ENCODE measurements around the gene FAM241A. TPM values are rescaled to one million over a fixed set of nuclear protein-coding genes. Genes with fewer than 3 reads are reported as not detected.
"Not testable (repeated sequence)": the region's sequence is repeated elsewhere in the genome, so short reads cannot be mapped to it uniquely, and the experiment has no call there.

The FAM241A gene
- total RNA-seq, 1 donor from 2014 or later, result 5.0 TPM

DNA sequence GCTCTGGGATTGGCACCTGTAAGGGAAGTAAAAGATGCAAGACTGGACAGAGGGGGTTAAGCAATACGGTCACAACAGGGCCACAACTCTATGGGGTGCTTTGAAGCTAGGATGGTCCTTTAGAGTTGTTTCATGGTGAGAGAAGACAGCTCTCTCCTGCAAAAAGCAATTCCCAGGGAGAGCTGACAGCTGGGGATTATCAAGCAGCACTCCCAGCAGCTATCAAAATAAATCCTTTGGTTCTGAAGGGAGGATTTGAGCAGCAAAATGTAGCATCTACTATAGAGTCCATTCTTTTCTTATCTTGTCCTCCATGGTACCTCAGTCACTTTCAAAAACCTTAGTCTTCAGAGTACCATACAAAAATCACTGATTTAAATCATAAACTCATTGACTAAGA is 51.2 kb downstream of the FAM241A start:
- Histone ChIP-seq H3K27me3 (ENCODE audit: low read depth) (no peaks in the 10 kb centered on the region), H3K4me1 (no peaks in the 10 kb centered on the region), H3K9me3 (no peaks in the 10 kb centered on the region), H3K27ac (no peak overlapping the region), H3K4me3 (no peak overlapping the region), H3K36me3 (no peaks in the 10 kb centered on the region)
- TF ChIP-seq, protein P1, sequence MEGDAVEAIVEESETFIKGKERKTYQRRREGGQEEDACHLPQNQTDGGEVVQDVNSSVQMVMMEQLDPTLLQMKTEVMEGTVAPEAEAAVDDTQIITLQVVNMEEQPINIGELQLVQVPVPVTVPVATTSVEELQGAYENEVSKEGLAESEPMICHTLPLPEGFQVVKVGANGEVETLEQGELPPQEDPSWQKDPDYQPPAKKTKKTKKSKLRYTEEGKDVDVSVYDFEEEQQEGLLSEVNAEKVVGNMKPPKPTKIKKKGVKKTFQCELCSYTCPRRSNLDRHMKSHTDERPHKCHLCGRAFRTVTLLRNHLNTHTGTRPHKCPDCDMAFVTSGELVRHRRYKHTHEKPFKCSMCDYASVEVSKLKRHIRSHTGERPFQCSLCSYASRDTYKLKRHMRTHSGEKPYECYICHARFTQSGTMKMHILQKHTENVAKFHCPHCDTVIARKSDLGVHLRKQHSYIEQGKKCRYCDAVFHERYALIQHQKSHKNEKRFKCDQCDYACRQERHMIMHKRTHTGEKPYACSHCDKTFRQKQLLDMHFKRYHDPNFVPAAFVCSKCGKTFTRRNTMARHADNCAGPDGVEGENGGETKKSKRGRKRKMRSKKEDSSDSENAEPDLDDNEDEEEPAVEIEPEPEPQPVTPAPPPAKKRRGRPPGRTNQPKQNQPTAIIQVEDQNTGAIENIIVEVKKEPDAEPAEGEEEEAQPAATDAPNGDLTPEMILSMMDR (IDR thresholded peaks at IDR 0.05), result no peak
- DNase-seq (no peak), ATAC-seq (no peak)
- intact Hi-C loops (cut with DNase I), result no loop called here

DNA sequence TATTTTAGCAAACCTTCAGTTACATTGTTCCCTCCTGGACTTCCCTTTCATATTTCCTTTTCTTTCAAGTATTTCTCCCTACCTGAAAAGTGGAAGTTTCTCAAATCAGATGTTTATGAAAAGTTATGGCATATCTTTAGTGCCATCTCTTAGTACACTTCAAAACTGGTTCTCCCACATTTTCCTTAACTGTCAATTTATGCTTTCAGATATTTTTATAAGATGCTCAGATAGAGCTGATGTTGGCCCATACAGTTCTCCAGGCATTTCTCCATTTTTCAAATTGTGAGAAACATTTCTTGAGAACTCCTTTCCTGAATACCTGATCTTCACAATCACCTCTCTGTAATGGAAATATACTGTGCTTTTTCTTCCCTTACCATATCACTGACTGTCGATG is 53.8 kb downstream of the FAM241A start:
- TF ChIP-seq, protein P1 (IDR thresholded peaks at IDR 0.05), result no peak
- ATAC-seq, result no peak
- intact Hi-C loops (cut with DNase I), result no loop called here

DNA sequence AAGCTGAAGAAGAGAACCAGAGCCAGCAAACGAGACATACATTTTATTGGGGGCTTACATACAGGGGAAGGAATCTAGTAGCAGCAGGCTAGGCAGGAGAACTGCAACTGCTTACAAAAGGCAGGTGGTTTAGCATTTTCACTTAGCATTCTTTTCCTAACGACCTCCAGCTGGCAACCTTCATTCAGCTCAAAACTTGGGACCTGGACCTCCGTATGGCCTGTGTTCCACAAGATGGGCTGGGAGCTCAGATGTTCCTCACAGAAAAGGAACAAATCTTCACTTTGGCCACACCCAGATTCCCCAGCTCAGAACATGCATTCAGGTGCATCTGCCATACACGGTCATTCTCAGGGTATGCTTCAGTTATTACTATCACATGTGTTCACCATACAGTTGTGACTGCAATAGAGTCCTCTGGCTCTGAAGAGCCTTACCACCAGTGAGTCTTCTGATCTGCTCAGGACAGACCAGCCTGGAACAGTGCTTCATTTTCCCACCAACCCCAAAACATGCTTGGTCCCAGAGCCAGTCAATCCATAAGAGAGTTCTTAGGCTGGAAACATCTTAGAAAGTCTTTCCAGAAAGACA is 56.8 kb downstream of the FAM241A start:
- Histone ChIP-seq H3K4me3 (no peak overlapping the region), H3K4me1 (no peaks in the 10 kb centered on the region), H3K27ac (no peak overlapping the region), H3K27me3 (ENCODE audit: low read depth) (no peaks in the 10 kb centered on the region), H3K9me3 (no peaks in the 10 kb centered on the region), H3K36me3 (no peaks in the 10 kb centered on the region)
- intact Hi-C loops (cut with DNase I), result no loop called here
- DNase-seq (no peak), ATAC-seq (no peak)
- TF ChIP-seq, protein P1 (IDR thresholded peaks at IDR 0.05), result no peak

More for the DNA sequence above, 53.8 kb downstream of the FAM241A start:
- no peaks in the 10 kb centered on the region for H3K4me1 ChIP-seq
- H3K9me3 ChIP-seq, result no peaks in the 10 kb centered on the region
- no peak overlapping the region for H3K27ac ChIP-seq
- no peak for DNase-seq
- no peak overlapping the region for H3K4me3 ChIP-seq
- no peaks in the 10 kb centered on the region for H3K36me3 ChIP-seq
- H3K27me3 ChIP-seq (ENCODE audit: low read depth), result no peaks in the 10 kb centered on the region

DNA sequence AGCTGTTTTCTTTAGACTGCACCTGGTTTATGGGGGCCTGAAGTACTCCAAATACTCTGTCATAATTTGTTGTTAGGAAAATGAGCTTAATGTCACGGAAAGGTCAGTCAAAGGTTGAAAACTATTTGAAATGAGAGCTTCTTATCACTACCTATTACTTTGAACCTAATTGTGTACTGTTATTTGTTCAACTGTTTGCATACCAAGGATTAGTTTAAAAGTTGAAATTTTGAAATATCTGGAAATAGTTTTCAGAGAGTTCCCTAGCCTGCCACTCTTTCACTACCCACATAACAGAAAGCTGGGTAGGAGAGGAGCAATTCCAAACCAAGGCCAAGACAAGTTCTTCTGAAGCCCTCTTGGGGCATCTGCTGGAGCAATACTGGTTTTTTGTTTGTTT is 58.3 kb downstream of the FAM241A start:
- intact Hi-C loops (cut with DNase I), result no loop called here
- H3K4me1 ChIP-seq, result no peaks in the 10 kb centered on the region
- no peaks in the 10 kb centered on the region for H3K36me3 ChIP-seq
- no peaks in the 10 kb centered on the region for H3K27me3 ChIP-seq (ENCODE audit: low read depth)
- ATAC-seq (no peak), DNase-seq (no peak)
- H3K27ac ChIP-seq, result no peak overlapping the region
- TF ChIP-seq, protein P1 (IDR thresholded peaks at IDR 0.05), result no peak
- no peaks in the 10 kb centered on the region for H3K9me3 ChIP-seq
- no peak overlapping the region for H3K4me3 ChIP-seq

DNA sequence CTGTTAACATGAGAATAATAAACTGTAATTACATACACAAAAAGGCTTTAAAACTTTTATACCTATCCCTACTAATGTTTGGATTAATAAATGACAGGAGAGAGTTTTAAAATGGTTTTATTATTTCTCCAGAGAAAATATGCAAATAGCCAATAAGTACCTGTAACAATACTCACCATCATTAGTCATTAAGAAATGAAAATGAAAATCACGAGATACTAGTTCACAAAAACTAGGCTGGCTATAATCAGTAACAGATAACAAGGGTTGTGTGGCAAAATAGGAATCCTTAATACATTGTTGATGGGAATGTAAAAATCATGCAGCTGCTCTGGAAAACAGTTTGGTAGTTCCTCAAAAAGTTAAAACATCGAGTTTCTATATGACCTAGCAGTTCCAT is 61.2 kb downstream of the FAM241A start:
- intact Hi-C loops (cut with DNase I), result no loop called here
- DNase-seq, result no peak

DNA sequence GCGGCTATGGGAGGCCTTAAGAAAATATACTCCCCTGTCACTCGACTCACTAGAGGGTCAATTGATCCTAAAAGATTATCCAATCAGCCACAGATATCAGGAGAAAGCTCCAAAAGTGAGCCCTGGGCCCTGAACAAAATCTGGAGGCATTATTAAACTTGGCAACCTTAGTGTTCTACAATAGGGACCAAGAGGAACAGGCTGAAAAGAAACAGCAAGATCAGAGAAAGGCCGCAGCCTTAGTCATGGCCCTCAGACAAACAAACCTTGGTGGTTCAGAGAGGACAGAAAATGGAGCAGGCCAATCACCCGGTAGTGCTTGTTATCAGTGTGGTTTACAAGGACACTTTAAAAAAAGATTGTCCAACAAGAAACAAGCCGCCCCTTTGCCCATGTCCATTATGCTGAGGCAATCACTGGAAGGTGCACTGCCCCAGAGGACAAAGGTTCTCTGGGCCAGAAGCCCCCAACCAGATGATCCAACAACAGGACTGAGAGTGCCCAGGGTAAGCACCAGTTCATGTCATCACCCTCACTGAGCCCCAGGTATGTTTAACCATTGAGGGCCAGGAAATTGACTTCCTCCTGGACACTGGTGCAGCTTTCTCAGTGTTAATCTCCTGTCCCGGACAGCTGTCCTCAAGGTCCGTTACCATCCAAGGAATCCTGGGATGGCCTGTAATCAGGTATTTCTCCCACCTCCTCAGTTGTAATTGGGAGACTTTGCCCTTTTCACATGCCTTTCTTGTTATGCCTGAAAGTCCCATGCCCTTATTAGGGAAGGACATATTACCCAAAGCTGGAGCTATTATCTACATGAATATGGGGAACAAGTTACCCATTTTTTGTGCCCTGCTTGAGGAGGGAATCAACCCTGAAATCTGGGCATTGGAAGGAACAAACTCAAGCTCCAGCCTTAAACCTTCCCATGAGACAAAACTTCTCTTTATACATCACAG is 63.2 kb downstream of the FAM241A start:
- H3K4me1 ChIP-seq; H3K36me3 ChIP-seq; ATAC-seq; intact Hi-C loops (cut with DNase I); DNase-seq; H3K4me3 ChIP-seq; H3K27me3 ChIP-seq (ENCODE audit: low read depth); H3K27ac ChIP-seq; H3K9me3 ChIP-seq: not testable (repeated sequence)

More for the DNA sequence above, 61.2 kb downstream of the FAM241A start:
- no peak overlapping the region for H3K27ac ChIP-seq
- no peak overlapping the region for H3K4me3 ChIP-seq
- H3K36me3 ChIP-seq, result no peaks in the 10 kb centered on the region
- no peak for ATAC-seq
- TF ChIP-seq, protein P1 (IDR thresholded peaks at IDR 0.05), result no peak
- no peaks in the 10 kb centered on the region for H3K9me3 ChIP-seq
- no peaks in the 10 kb centered on the region for H3K4me1 ChIP-seq
- H3K27me3 ChIP-seq (ENCODE audit: low read depth), result no peaks in the 10 kb centered on the region
